SU-DHL-6 (cell line): ENCODE measurements around the gene LTBP4.

ENCODE experiments used
- CTCF ChIP-seq: fragments of 200-600 bp; sonication (generic); IDR thresholded peaks from one replicate; pipeline ENCODE4 v1.5.1; 2017; ENCODE audit warnings: antibody characterized with exemption, mild to moderate bottlenecking, low read length, moderate library complexity; ENCODE audit not compliant: insufficient read depth, poor library complexity, severe bottlenecking
- EZH2phosphoT487 ChIP-seq: fragments of 200-600 bp; sonication (generic), shearing (Covaris generic); conservative IDR thresholded peaks from 2 replicates; pipeline ENCODE4 v1.6.1; 2018; ENCODE audit warnings: mild to moderate bottlenecking, antibody characterized with exemption, low read length, moderate library complexity, mixed read lengths

- TF ChIP-seq CTCF (no peak), EZH2phosphoT487 (no peak)
Measured at GRCh38 chr19:40604647-40605215, 3.6 kb downstream of the LTBP4 start.
